ENCODE data around the gene RNF126.

DNA sequence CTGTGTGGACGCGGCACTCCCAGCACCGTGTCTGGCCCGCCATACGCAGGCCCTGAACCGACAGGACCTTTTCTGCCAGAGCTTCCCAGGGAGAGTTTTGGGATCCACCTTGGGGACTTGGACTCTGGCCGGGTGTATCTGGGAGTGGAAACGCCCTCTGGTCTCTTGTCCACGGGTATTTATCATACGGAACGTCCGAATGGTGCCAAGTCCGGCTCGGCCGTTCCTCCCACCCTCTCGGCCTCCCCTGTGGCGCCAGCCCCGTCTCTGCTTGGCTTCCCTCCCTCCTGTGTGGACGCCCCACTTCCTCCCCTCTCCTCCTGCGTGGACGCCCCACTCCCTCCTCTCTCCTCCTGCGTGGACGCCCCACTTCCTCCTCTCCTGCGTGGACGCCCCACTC lies 61.2 kb downstream of the RNF126 start:
- no peak for TF ChIP-seq EZH2 (IDR thresholded peaks at IDR 0.05; ENCODE audit: borderline replicate concordance)
- TF ChIP-seq, protein P1, sequence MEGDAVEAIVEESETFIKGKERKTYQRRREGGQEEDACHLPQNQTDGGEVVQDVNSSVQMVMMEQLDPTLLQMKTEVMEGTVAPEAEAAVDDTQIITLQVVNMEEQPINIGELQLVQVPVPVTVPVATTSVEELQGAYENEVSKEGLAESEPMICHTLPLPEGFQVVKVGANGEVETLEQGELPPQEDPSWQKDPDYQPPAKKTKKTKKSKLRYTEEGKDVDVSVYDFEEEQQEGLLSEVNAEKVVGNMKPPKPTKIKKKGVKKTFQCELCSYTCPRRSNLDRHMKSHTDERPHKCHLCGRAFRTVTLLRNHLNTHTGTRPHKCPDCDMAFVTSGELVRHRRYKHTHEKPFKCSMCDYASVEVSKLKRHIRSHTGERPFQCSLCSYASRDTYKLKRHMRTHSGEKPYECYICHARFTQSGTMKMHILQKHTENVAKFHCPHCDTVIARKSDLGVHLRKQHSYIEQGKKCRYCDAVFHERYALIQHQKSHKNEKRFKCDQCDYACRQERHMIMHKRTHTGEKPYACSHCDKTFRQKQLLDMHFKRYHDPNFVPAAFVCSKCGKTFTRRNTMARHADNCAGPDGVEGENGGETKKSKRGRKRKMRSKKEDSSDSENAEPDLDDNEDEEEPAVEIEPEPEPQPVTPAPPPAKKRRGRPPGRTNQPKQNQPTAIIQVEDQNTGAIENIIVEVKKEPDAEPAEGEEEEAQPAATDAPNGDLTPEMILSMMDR (IDR thresholded peaks at IDR 0.05; ENCODE audit: poor library complexity): no peak

Data from hepatocyte (in vitro differentiated cells).